H9 (cell line): ENCODE data around the gene CPXM2. TPM values are rescaled to one million over a fixed set of nuclear protein-coding genes. Genes with fewer than 3 reads are reported as not detected.

Experiments used
- DNase-seq: peaks from one replicate; pipeline ENCODE4 v3.0.0-alpha.2; 2017
- H2AFZ ChIP-seq: one replicate; pipeline ENCODE4 v1.6.1; 2013; ENCODE audit warnings: mild to moderate bottlenecking, low read length, control low read depth, moderate library complexity
- H2AK5ac ChIP-seq: 2 replicates; pipeline ENCODE4 v1.6.1; 2013; ENCODE audit warnings: low read length, control low read depth, mixed read lengths; ENCODE audit not compliant: insufficient read length
- H2BK120ac ChIP-seq: one replicate; pipeline ENCODE4 v1.6.1; 2013; ENCODE audit warnings: low read depth, mild to moderate bottlenecking, low read length, control low read depth, inconsistent platforms; ENCODE audit not compliant: poor library complexity, severe bottlenecking
- H2BK12ac ChIP-seq: 2 replicates; pipeline ENCODE4 v1.6.1; 2013; ENCODE audit warnings: low read length, control low read depth, mixed read lengths, low read depth; ENCODE audit not compliant: insufficient read length
- H2BK15ac ChIP-seq: 2 replicates; pipeline ENCODE4 v1.6.1; 2013; ENCODE audit warnings: low read depth, low read length, control low read depth
- H2BK20ac ChIP-seq: one replicate; pipeline ENCODE4 v1.6.1; 2013; ENCODE audit warnings: low read depth, mild to moderate bottlenecking, low read length, control low read depth, inconsistent platforms; ENCODE audit not compliant: poor library complexity, severe bottlenecking
- H2BK5ac ChIP-seq: 2 replicates; pipeline ENCODE4 v1.6.1; 2013; ENCODE audit warnings: low read length, control low read depth, mixed read lengths; ENCODE audit not compliant: insufficient read length
- H3K14ac ChIP-seq: 2 replicates; pipeline ENCODE4 v1.6.1; 2013; ENCODE audit warnings: low read length, control low read depth; ENCODE audit not compliant: insufficient read depth
- H3K18ac ChIP-seq: 2 replicates; pipeline ENCODE4 v1.6.1; 2013; ENCODE audit warnings: low read depth, mild to moderate bottlenecking, mixed read lengths, low read length, control low read depth; ENCODE audit not compliant: insufficient read length
- H3K23ac ChIP-seq: 2 replicates; pipeline ENCODE4 v1.6.1; 2013; ENCODE audit warnings: low read length, control low read depth, mixed read lengths, low read depth; ENCODE audit not compliant: insufficient read length
- H3K23me2 ChIP-seq: 2 replicates; pipeline ENCODE4 v1.6.1; 2013; ENCODE audit warnings: low read depth, mild to moderate bottlenecking, mixed read lengths, low read length, control low read depth; ENCODE audit not compliant: insufficient read length, poor library complexity, severe bottlenecking
- H3K27ac ChIP-seq: 2 replicates; pipeline ENCODE4 v1.5.1; 2013; ENCODE audit warnings: low read length, control low read depth, mixed read lengths, low read depth; ENCODE audit not compliant: insufficient read length
- H3K27me3 ChIP-seq: 2 replicates; pipeline ENCODE4 v1.6.1; 2013; ENCODE audit warnings: low read length, control low read depth, inconsistent platforms; ENCODE audit not compliant: insufficient read depth
- H3K4ac ChIP-seq: 2 replicates; pipeline ENCODE4 v1.6.1; 2013; ENCODE audit warnings: low read depth, mild to moderate bottlenecking, control low read depth, inconsistent platforms, low read length, moderate library complexity
- H3K4me1 ChIP-seq: 2 replicates; pipeline ENCODE4 v1.6.1; 2013; ENCODE audit warnings: low read length, control low read depth, inconsistent platforms; ENCODE audit not compliant: insufficient read depth
- H3K4me2 ChIP-seq: 2 replicates; pipeline ENCODE4 v1.6.1; 2013; ENCODE audit warnings: low read length, control low read depth, mixed read lengths; ENCODE audit not compliant: insufficient read length, insufficient read depth
- H3K56ac ChIP-seq: 2 replicates; pipeline ENCODE4 v1.6.1; 2013; ENCODE audit warnings: low read depth, mild to moderate bottlenecking, mixed read lengths, low read length, control low read depth; ENCODE audit not compliant: insufficient read length
- H3K79me1 ChIP-seq: 2 replicates; pipeline ENCODE4 v1.6.1; 2013; ENCODE audit warnings: low read depth, mild to moderate bottlenecking, moderate library complexity, low read length, control low read depth, inconsistent platforms; ENCODE audit not compliant: insufficient read depth, poor library complexity, severe bottlenecking
- H3K79me2 ChIP-seq: 2 replicates; pipeline ENCODE4 v1.6.1; 2013; ENCODE audit warnings: low read length, control low read depth, inconsistent platforms; ENCODE audit not compliant: insufficient read depth
- H3K9ac ChIP-seq: 2 replicates; pipeline ENCODE4 v1.6.1; 2013; ENCODE audit warnings: low read length, control low read depth, mixed read lengths; ENCODE audit not compliant: insufficient read length; ENCODE audit errors: extremely low read depth
- H3K9me3 ChIP-seq: one replicate; pipeline ENCODE4 v1.6.1; 2013; ENCODE audit warnings: low read depth, low read length, inconsistent platforms; ENCODE audit not compliant: control insufficient read depth
- H3T11ph ChIP-seq: one replicate; pipeline ENCODE4 v1.6.1; 2013; ENCODE audit warnings: mild to moderate bottlenecking, low read length, control low read depth, inconsistent platforms
- H4K20me1 ChIP-seq: one replicate; pipeline ENCODE4 v1.6.1; 2013; ENCODE audit not compliant: control insufficient read depth, insufficient read length, insufficient read depth
- H4K5ac ChIP-seq: 2 replicates; pipeline ENCODE4 v1.6.1; 2013; ENCODE audit warnings: low read depth, mild to moderate bottlenecking, mixed read lengths, low read length, control low read depth; ENCODE audit not compliant: insufficient read length
- H4K8ac ChIP-seq: replicated peaks from 2 replicates; pipeline ENCODE4 v1.6.1; 2013; ENCODE audit warnings: low read length, control low read depth, mixed read lengths, low read depth; ENCODE audit not compliant: insufficient read length
- H4K91ac ChIP-seq: 2 replicates; pipeline ENCODE4 v1.6.1; 2013; ENCODE audit warnings: low read depth, mild to moderate bottlenecking, moderate library complexity, mixed read lengths, low read length, control low read depth; ENCODE audit not compliant: insufficient read length
- H3K27ac Mint-ChIP-seq, 3 experiments: 2 replicates in 2 of 3; 3 replicates in 1 of 3; pipeline ENCODE4 v1.8.0; 2020 to 2021; ENCODE audit warnings: mixed read lengths in 3 of 3, mild to moderate bottlenecking in 1 of 3, moderate library complexity in 1 of 3
- H3K27me3 Mint-ChIP-seq: 2 replicates; pipeline ENCODE4 v1.8.0; 2021; ENCODE audit warnings: low read depth, mild to moderate bottlenecking, moderate library complexity, mixed read lengths
- H3K36me3 Mint-ChIP-seq, 3 experiments: 2 replicates in 2 of 3; 3 replicates in 1 of 3; pipeline ENCODE4 v1.8.0; 2020 to 2021; ENCODE audit warnings: low read depth in 3 of 3, mixed read lengths in 3 of 3; ENCODE audit not compliant: insufficient read depth in 1 of 3
- H3K4me1 Mint-ChIP-seq, 2 experiments: 2 replicates each; pipeline ENCODE4 v1.8.0; 2020; ENCODE audit warnings: mixed read lengths in 2 of 2
- H3K4me3 Mint-ChIP-seq, 2 experiments: 2 replicates in 1 of 2; 3 replicates in 1 of 2; pipeline ENCODE4 v1.8.0; 2020 to 2021; ENCODE audit warnings: mild to moderate bottlenecking in 2 of 2, mixed read lengths in 2 of 2, moderate library complexity in 1 of 2
- H3K9me3 Mint-ChIP-seq, 2 experiments: 2 replicates in 1 of 2; 3 replicates in 1 of 2; pipeline ENCODE4 v1.8.0; 2020; ENCODE audit warnings: mild to moderate bottlenecking in 2 of 2, mixed read lengths in 2 of 2, moderate library complexity in 1 of 2
- CTCF ChIP-seq: fragments of 200-600 bp; sonication (generic); conservative IDR thresholded peaks from 3 replicates; pipeline ENCODE4 v1.8.0; 2021; ENCODE audit warnings: antibody characterized with exemption, mild to moderate bottlenecking
- WGBS: extraction: QIAGEN DNeasy Blood & Tissue Kit; methylation state at CpG from one replicate; pipeline ENCODE4 v1.1.7; 2013; ENCODE audit warnings: missing lambda C conversion rate, low lambda C conversion rate, mixed read lengths; ENCODE audit not compliant: insufficient read length; ENCODE audit errors: extremely low coverage; 5-methylcytosine and 5-hydroxymethylcytosine counted together
- total RNA-seq: library from RNA; stranded (reverse); gene quantifications from 2 replicates; pipeline ENCODE4 v1.2.1, GENCODE V29; 2021

Gene CPXM2
- total RNA-seq, 1 experiment from 2014 or later: 1.7 TPM

GRCh38 chr10:123747426-123747825 is 144.2 kb downstream of the CPXM2 start:
- H3K27me3 ChIP-seq: no peaks in the 10 kb centered on the region

More at GRCh38 chr10:123747426-123747825, 144.2 kb downstream of the CPXM2 start:
- no peaks in the 10 kb centered on the region for H3K79me1 ChIP-seq
- no peak overlapping the region for H2AK5ac ChIP-seq
- peaks cover 10% of the 10 kb centered on the region; the same call in 1 of the 2 replicates for H3K4me1 ChIP-seq
- H3K18ac ChIP-seq: no peak overlapping the region
- no peak overlapping the region for H3K14ac ChIP-seq
- Mint-ChIP-seq H3K9me3 (peaks cover 12 to 14% of the 10 kb centered on the region in 2 experiments; a peak in 4 of 5 replicates), H3K27me3 (peaks cover 6% of the 10 kb centered on the region), H3K4me3 (no peak overlapping the region), H3K27ac (no peak overlapping the region), H3K36me3 (peaks cover 12 to 23% (median 20%) of the 10 kb centered on the region in 3 experiments), H3K4me1 (peaks cover 33 to 43% of the 10 kb centered on the region in 2 experiments)
- no peak overlapping the region for H3K4ac ChIP-seq
- no peak overlapping the region for H4K91ac ChIP-seq
- H2BK20ac ChIP-seq: no peak overlapping the region
- no peak overlapping the region for H2BK120ac ChIP-seq
- H2BK15ac ChIP-seq: no peak overlapping the region
- no peak overlapping the region for H3K9ac ChIP-seq
- H3K9me3 ChIP-seq: peaks cover 11% of the 10 kb centered on the region
- no peak overlapping the region for H2BK12ac ChIP-seq
- no peak overlapping the region for H4K5ac ChIP-seq
- no peaks in the 10 kb centered on the region for H3K23me2 ChIP-seq
- no peak overlapping the region for H3K4me2 ChIP-seq
- H2AFZ ChIP-seq: no peak overlapping the region
- TF ChIP-seq CTCF: no peak
- no peak overlapping the region for H3K27ac ChIP-seq
- no peak overlapping the region for H3T11ph ChIP-seq
- no peaks in the 10 kb centered on the region for H4K20me1 ChIP-seq
- DNase-seq: no peak
- H4K8ac ChIP-seq: no peak overlapping the region
- H3K56ac ChIP-seq: no peak overlapping the region
- no peaks in the 10 kb centered on the region for H3K79me2 ChIP-seq
- H2BK5ac ChIP-seq: no peak overlapping the region
- H3K23ac ChIP-seq: no peak overlapping the region
- no CpG with 5 or more reads among the region's 3 CpGs for WGBS
